CD4-positive, alpha-beta T cell (primary cell): ENCODE data around the gene MKLN1. TPM values are rescaled to one million over a fixed set of nuclear protein-coding genes. Genes with fewer than 3 reads are reported as not detected.

Experiments
- ATAC-seq: fragments of 200-7000 bp; cut with Tn5 transposase; one replicate; pipeline ENCODE4 v1.10.0; 2022; ENCODE audit warnings: mild to moderate bottlenecking; ENCODE audit not compliant: poor library complexity
- CTCF ChIA-PET: fragments of 350-600 bp; sonication (Branson Sonifier 250); formaldehyde crosslinking; loops from one replicate; lab custom pipeline; 2021; ENCODE audit warnings: antibody characterized with exemption, inconsistent platforms; lab: Charles Lee
- POLR2A ChIA-PET: fragments of 350-600 bp; sonication (Branson Sonifier 250); formaldehyde crosslinking; loops from one replicate; lab custom pipeline; 2021; ENCODE audit warnings: antibody characterized with exemption, inconsistent platforms; lab: Charles Lee
- DNase-seq, 14 experiments: peaks; one replicate each; pipeline ENCODE4 v3.0.0-alpha.2; 2013 to 2020; ENCODE audit warnings: mixed read lengths in 2 of 14
- H3K27ac ChIP-seq, 2 donors: one replicate each; pipeline versions ENCODE4 v1.5.1 to v1.7.0; 2013; ENCODE audit warnings: low read length in 2 of 2, low read depth in 1 of 2, mild to moderate bottlenecking in 1 of 2
- H3K27me3 ChIP-seq, 2 experiments: 1 replicate in 1 of 2; 2 replicates in 1 of 2; pipeline versions ENCODE4 v1.6.1 to v1.7.0; 2013; ENCODE audit warnings: low read length in 2 of 2, control low read depth in 1 of 2, mild to moderate bottlenecking in 1 of 2, moderate library complexity in 1 of 2; ENCODE audit not compliant: insufficient read depth in 2 of 2, control insufficient read depth in 1 of 2
- H3K36me3 ChIP-seq: one replicate; pipeline ENCODE4 v1.6.1; 2013; ENCODE audit warnings: low read length, control low read depth; ENCODE audit not compliant: insufficient read depth
- H3K4me1 ChIP-seq: one replicate; pipeline ENCODE4 v1.6.1; 2013; ENCODE audit warnings: low read length, control low read depth; ENCODE audit not compliant: insufficient read depth
- H3K4me3 ChIP-seq: one replicate; pipeline ENCODE4 v1.5.1; 2013; ENCODE audit warnings: mild to moderate bottlenecking, low read length, moderate library complexity
- H3K9me3 ChIP-seq, 2 experiments: 1 replicate in 1 of 2; 2 replicates in 1 of 2; pipeline versions ENCODE4 v1.6.1 to v1.7.0; 2013; ENCODE audit warnings: low read length in 2 of 2, mild to moderate bottlenecking in 2 of 2, control low read depth in 1 of 2, moderate library complexity in 1 of 2; ENCODE audit not compliant: control insufficient read depth in 1 of 2, insufficient read depth in 1 of 2
- H3K27ac Mint-ChIP-seq: one replicate; pipeline ENCODE4 v1.8.0; 2020; ENCODE audit warnings: mixed read lengths
- H3K27me3 Mint-ChIP-seq: one replicate; pipeline ENCODE4 v1.8.0; 2021; ENCODE audit warnings: mixed read lengths
- H3K36me3 Mint-ChIP-seq: one replicate; pipeline ENCODE4 v1.8.0; 2021; ENCODE audit warnings: low read depth, mixed read lengths
- H3K4me1 Mint-ChIP-seq: one replicate; pipeline ENCODE4 v1.8.0; 2021; ENCODE audit warnings: low read depth, mixed read lengths
- H3K4me3 Mint-ChIP-seq: one replicate; pipeline ENCODE4 v1.8.0; 2020; ENCODE audit warnings: mild to moderate bottlenecking, mixed read lengths
- H3K9me3 Mint-ChIP-seq: one replicate; pipeline ENCODE4 v1.8.0; 2020; ENCODE audit warnings: mixed read lengths
- CTCF ChIP-seq: fragments of 200-600 bp; IDR thresholded peaks from one replicate; pipeline ENCODE4 v1.8.0; 2022; ENCODE audit warnings: antibody characterized with exemption, mild to moderate bottlenecking
- intact Hi-C, 2 experiments: fragments of 100-400 bp; cut with DNase I in 1 of 2; cut with micrococcal nuclease in 1 of 2; formaldehyde crosslinking; loops; one replicate each; pipeline versions ENCODE4 v1.15.1 to v1.9.0; 2023 to 2025; cut with DNase I, micrococcal nuclease
- total RNA-seq, 174 experiments: library from RNA in 2 of 174; stranded (reverse) in 2 of 174; gene quantifications; one replicate each; pipeline ENCODE4 v1.2.3 and lab custom pipeline; 2021 to 2026

MKLN1 gene
- total RNA-seq, 2 experiments from 2014 or later: 47.2 to 53.7 TPM

- TF ChIP-seq CTCF: no peak
- H3K4me1 ChIP-seq: no peaks in the 10 kb centered on the region
- H3K27ac Mint-ChIP-seq: no peak overlapping the region
- H3K27me3 Mint-ChIP-seq: no peaks in the 10 kb centered on the region
- no peaks in the 10 kb centered on the region for H3K27me3 ChIP-seq
- no peak overlapping the region for H3K4me3 ChIP-seq
- no peak overlapping the region for H3K27ac ChIP-seq
- no peak overlapping the region for H3K4me3 Mint-ChIP-seq
- ATAC-seq (no peak), DNase-seq (no peak)
- POLR2A ChIA-PET: no interaction called here
- H3K36me3 ChIP-seq: no peaks in the 10 kb centered on the region
- H3K9me3 Mint-ChIP-seq: no peaks in the 10 kb centered on the region
- no peaks in the 10 kb centered on the region for H3K9me3 ChIP-seq
- no peaks in the 10 kb centered on the region for H3K4me1 Mint-ChIP-seq
- no peaks in the 10 kb centered on the region for H3K36me3 Mint-ChIP-seq
- CTCF ChIA-PET: no interaction called here
- intact Hi-C loops: no loop called here
Observed at GRCh38 chr7:131294553-131294952, 33.1 kb upstream of the MKLN1 start.

- Histone ChIP-seq H3K9me3 (no peaks in the 10 kb centered on the region), H3K27ac (no peak overlapping the region), H3K36me3 (no peaks in the 10 kb centered on the region), H3K27me3 (no peaks in the 10 kb centered on the region), H3K4me3 (no peak overlapping the region), H3K4me1 (no peaks in the 10 kb centered on the region)
- Mint-ChIP-seq H3K27me3 (no peaks in the 10 kb centered on the region), H3K4me3 (no peak overlapping the region), H3K36me3 (no peaks in the 10 kb centered on the region), H3K4me1 (no peaks in the 10 kb centered on the region), H3K27ac (no peak overlapping the region), H3K9me3 (no peaks in the 10 kb centered on the region)
- POLR2A ChIA-PET: no interaction called here
- intact Hi-C loops: no loop called here
- TF ChIP-seq CTCF: no peak
- CTCF ChIA-PET: no interaction called here
- DNase-seq (no peak), ATAC-seq (no peak)
Observed at GRCh38 chr7:131298608-131298992, 29.1 kb upstream of the MKLN1 start.

- H3K4me3 Mint-ChIP-seq: no peak overlapping the region
- no peaks in the 10 kb centered on the region for H3K9me3 Mint-ChIP-seq
Observed at GRCh38 chr7:131299074-131299473, 28.6 kb upstream of the MKLN1 start.

More at GRCh38 chr7:131299074-131299473, 28.6 kb upstream of the MKLN1 start:
- Histone ChIP-seq H3K4me1 (no peaks in the 10 kb centered on the region), H3K27me3 (no peaks in the 10 kb centered on the region), H3K4me3 (no peak overlapping the region), H3K27ac (no peak overlapping the region), H3K9me3 (no peaks in the 10 kb centered on the region), H3K36me3 (no peaks in the 10 kb centered on the region)
- H3K27me3 Mint-ChIP-seq: no peaks in the 10 kb centered on the region
- intact Hi-C loops: no loop called here
- no peaks in the 10 kb centered on the region for H3K4me1 Mint-ChIP-seq
- POLR2A ChIA-PET: no interaction called here
- CTCF ChIA-PET: no interaction called here
- no peak for ATAC-seq
- H3K36me3 Mint-ChIP-seq: no peaks in the 10 kb centered on the region
- no peak for TF ChIP-seq CTCF
- H3K27ac Mint-ChIP-seq: no peak overlapping the region
- DNase-seq: no peak
